MM.1S (cell line): Measurements from ENCODE around the gene CRKL.

Experiments
- DNase-seq: peaks from one replicate; pipeline ENCODE4 v3.0.0-alpha.2; 2015
- H2AFZ ChIP-seq: fragments of 300-600 bp; sonication (generic); 2 replicates; pipeline ENCODE4 v1.6.0; 2016; ENCODE audit warnings: antibody characterized with exemption, low read length
- H3F3A ChIP-seq: fragments of 300-600 bp; sonication (generic); 2 replicates; pipeline ENCODE4 v1.6.1; 2016; ENCODE audit warnings: mild to moderate bottlenecking, antibody characterized with exemption, low read length, moderate library complexity, mixed read lengths; ENCODE audit not compliant: insufficient read depth
- H3K27ac ChIP-seq: fragments of 300-600 bp; sonication (generic); 2 replicates; pipeline ENCODE4 v1.5.1; 2016; ENCODE audit warnings: mild to moderate bottlenecking, low read length
- H3K27me3 ChIP-seq: fragments of 300-600 bp; sonication (generic); replicated peaks from 2 replicates; pipeline ENCODE4 v1.6.0; 2016; ENCODE audit warnings: low read length; ENCODE audit not compliant: insufficient read depth
- H3K36me3 ChIP-seq: fragments of 300-600 bp; sonication (generic); replicated peaks from 2 replicates; pipeline ENCODE4 v1.6.1; 2016; ENCODE audit warnings: mild to moderate bottlenecking, low read length, mixed read lengths; ENCODE audit not compliant: insufficient read depth
- H3K4me1 ChIP-seq: fragments of 300-600 bp; sonication (generic); 2 replicates; pipeline ENCODE4 v1.6.1; 2016; ENCODE audit warnings: low read length, mixed read lengths
- H3K4me2 ChIP-seq: fragments of 300-600 bp; sonication (generic); 2 replicates; pipeline ENCODE4 v1.6.0; 2016; ENCODE audit warnings: low read depth, low read length
- H3K4me3 ChIP-seq: fragments of 300-600 bp; sonication (generic); 2 replicates; pipeline ENCODE4 v1.5.1; 2016; ENCODE audit warnings: low read length, mixed read lengths
- H3K79me2 ChIP-seq: fragments of 300-600 bp; sonication (generic); 2 replicates; pipeline ENCODE4 v1.6.1; 2016; ENCODE audit warnings: mixed run types, low read length, mixed read lengths
- H3K9ac ChIP-seq: fragments of 300-600 bp; sonication (generic); 2 replicates; pipeline ENCODE4 v1.6.1; 2016; ENCODE audit warnings: low read length, mixed read lengths
- H3K9me2 ChIP-seq: fragments of 300-600 bp; sonication (generic); replicated peaks from 2 replicates; pipeline ENCODE4 v1.6.1; 2016; ENCODE audit warnings: mild to moderate bottlenecking, low read length, mixed read lengths; ENCODE audit not compliant: insufficient read depth
- H3K9me3 ChIP-seq: fragments of 300-600 bp; sonication (generic); replicated peaks from 2 replicates; pipeline ENCODE4 v1.6.1; 2016; ENCODE audit warnings: mild to moderate bottlenecking, low read length, mixed read lengths; ENCODE audit not compliant: insufficient read depth
- H4K20me1 ChIP-seq: fragments of 300-600 bp; sonication (generic); 2 replicates; pipeline ENCODE4 v1.6.1; 2016; ENCODE audit warnings: mild to moderate bottlenecking, low read length, moderate library complexity, mixed read lengths; ENCODE audit not compliant: insufficient read depth
- CTCF ChIP-seq: fragments of 300-600 bp; sonication (generic); IDR thresholded peaks from 2 replicates; pipeline ENCODE4 v1.5.1; 2016; ENCODE audit warnings: antibody characterized with exemption, low read length, mixed read lengths
- EZH2 ChIP-seq: fragments of 300-600 bp; sonication (generic); optimal IDR thresholded peaks from 2 replicates; pipeline ENCODE3; 2017; ENCODE audit warnings: low read depth, mild to moderate bottlenecking, antibody characterized with exemption, low read length, mixed read lengths
- EZH2phosphoT487 ChIP-seq: fragments of 300-600 bp; sonication (generic); IDR thresholded peaks from 2 replicates; pipeline ENCODE4 v1.6.1; 2018; ENCODE audit warnings: antibody characterized with exemption, low read length

The CRKL gene

GRCh38 chr22:20948450-20948849 lies 31.2 kb downstream of the CRKL start:
- Histone ChIP-seq H2AFZ (no peak overlapping the region), H3K79me2 (peaks cover 98% of the 10 kb centered on the region), H3K27me3 (no peaks in the 10 kb centered on the region), H3K4me2 (no peak overlapping the region), H3F3A (no peaks in the 10 kb centered on the region), H3K9ac (no peak overlapping the region), H3K4me1 (no peaks in the 10 kb centered on the region), H3K9me3 (no peaks in the 10 kb centered on the region), H4K20me1 (peaks cover 56% of the 10 kb centered on the region), H3K36me3 (peaks cover 9% of the 10 kb centered on the region), H3K4me3 (no peak overlapping the region), H3K27ac (no peak overlapping the region), H3K9me2 (no peaks in the 10 kb centered on the region)
- DNase-seq: no peak
- TF ChIP-seq CTCF (no peak), EZH2phosphoT487 (no peak), EZH2 (no peak)

- Histone ChIP-seq H3K9me2 (no peaks in the 10 kb centered on the region), H3F3A (no peaks in the 10 kb centered on the region), H3K4me2 (no peak overlapping the region), H4K20me1 (peaks cover 51% of the 10 kb centered on the region), H3K79me2 (peaks cover 96% of the 10 kb centered on the region), H3K9me3 (no peaks in the 10 kb centered on the region), H3K27ac (no peak overlapping the region), H2AFZ (no peak overlapping the region), H3K4me1 (no peaks in the 10 kb centered on the region), H3K4me3 (no peak overlapping the region), H3K9ac (no peak overlapping the region), H3K36me3 (peaks cover 9% of the 10 kb centered on the region), H3K27me3 (no peaks in the 10 kb centered on the region)
- no peak for DNase-seq
- TF ChIP-seq EZH2 (no peak), CTCF (no peak), EZH2phosphoT487 (no peak)
These were observed 31.8 kb downstream of the CRKL start for GRCh38 chr22:20948989-20949388.

- Histone ChIP-seq H3K4me1 (no peaks in the 10 kb centered on the region), H4K20me1 (peaks cover 49% of the 10 kb centered on the region), H3K27ac (no peak overlapping the region), H3K79me2 (peaks cover 88% of the 10 kb centered on the region), H2AFZ (no peak overlapping the region), H3K4me2 (no peak overlapping the region), H3K36me3 (peaks cover 9% of the 10 kb centered on the region), H3K27me3 (no peaks in the 10 kb centered on the region), H3K9me2 (no peaks in the 10 kb centered on the region), H3F3A (no peaks in the 10 kb centered on the region), H3K9me3 (no peaks in the 10 kb centered on the region), H3K4me3 (no peak overlapping the region), H3K9ac (no peak overlapping the region)
- no peak for TF ChIP-seq CTCF
- no peak for TF ChIP-seq EZH2phosphoT487
- TF ChIP-seq EZH2: no peak
- DNase-seq: no peak
These were observed 32.5 kb downstream of the CRKL start for GRCh38 chr22:20949698-20950183.
